SK-N-SH (cell line): ENCODE results near the gene MBIP. TPM values are rescaled to one million over a fixed set of nuclear protein-coding genes. Genes with fewer than 3 reads are reported as not detected.

Experiments used
- CTCF ChIA-PET: fragments of 300-600, 350-600 bp; formaldehyde crosslinking; extraction: SDS; loops from one replicate; lab custom pipeline; 2021; lab: Yijun Ruan, JAX
- POLR2A ChIA-PET: fragments of 350-600 bp; sonication (Branson Sonifier 250); formaldehyde crosslinking; extraction: SDS; loops from one replicate; lab custom pipeline; 2020; ENCODE audit warnings: antibody characterized with exemption, inconsistent platforms; lab: Yijun Ruan, JAX
- DNase-seq: peaks from one replicate; pipeline ENCODE4 v3.0.0; 2012
- H2AFZ ChIP-seq: fragments of 200-600 bp; sonication (generic); 2 replicates; pipeline ENCODE4 v1.8.1; 2016; ENCODE audit warnings: antibody characterized with exemption, mild to moderate bottlenecking, low read depth
- H3F3A ChIP-seq: fragments of 200-600 bp; sonication (generic); replicated peaks from 2 replicates; pipeline ENCODE3; 2016; ENCODE audit warnings: antibody characterized with exemption, mild to moderate bottlenecking; ENCODE audit not compliant: insufficient read depth
- H3K27ac ChIP-seq, 2 experiments: fragments of 200-500 bp in 1 of 2; fragments of 200-600 bp in 1 of 2; sonication (Bioruptor generic) in 1 of 2; sonication (generic), shearing (Covaris generic) in 1 of 2; 2 replicates each; pipeline versions ENCODE4 v1.5.1 to v1.6.1; 2014 to 2016; ENCODE audit warnings: low read depth in 2 of 2, inconsistent platforms in 1 of 2, low read length in 1 of 2, mild to moderate bottlenecking in 1 of 2, mixed read lengths in 1 of 2
- H3K27me3 ChIP-seq: fragments of 200-600 bp; sonication (generic), shearing (Covaris generic); 2 replicates; pipeline ENCODE4 v1.6.1; 2016; ENCODE audit warnings: mixed run types; ENCODE audit not compliant: insufficient read depth
- H3K36me3 ChIP-seq, 2 experiments: fragments of 200-500 bp in 1 of 2; fragments of 200-600 bp in 1 of 2; sonication (Bioruptor generic) in 1 of 2; sonication (generic) in 1 of 2; replicated peaks in 1 of 2; 2 replicates each; pipeline versions ENCODE3 to v1.5.1; 2014 to 2016; ENCODE audit warnings: low read length in 1 of 2, mild to moderate bottlenecking in 1 of 2; ENCODE audit not compliant: insufficient read depth in 2 of 2, control insufficient read depth in 1 of 2
- H3K4me1 ChIP-seq, 2 experiments: fragments of 200-500 bp in 1 of 2; fragments of 200-600 bp in 1 of 2; sonication (Bioruptor generic) in 1 of 2; sonication (generic), shearing (Covaris generic) in 1 of 2; 2 replicates each; pipeline versions ENCODE4 v1.5.1 to v1.6.1; 2014 to 2016; ENCODE audit warnings: low read depth in 1 of 2, low read length in 1 of 2, mixed run types in 1 of 2; ENCODE audit not compliant: insufficient read depth in 2 of 2, control insufficient read depth in 1 of 2
- H3K4me2 ChIP-seq: fragments of 200-600 bp; sonication (generic), shearing (Covaris generic); 2 replicates; pipeline ENCODE4 v1.6.1; 2017; ENCODE audit warnings: mixed run types
- H3K4me3 ChIP-seq, 2 experiments: fragments of 200-500 bp in 1 of 2; fragments of 200-600 bp in 1 of 2; sonication (Bioruptor generic) in 1 of 2; sonication (generic), shearing (Covaris generic) in 1 of 2; 2 replicates each; pipeline versions ENCODE4 v1.5.1 to v1.8.1; 2014 to 2016; ENCODE audit warnings: low read depth in 2 of 2, inconsistent platforms in 1 of 2, low read length in 1 of 2, mild to moderate bottlenecking in 1 of 2, mixed read lengths in 1 of 2, moderate library complexity in 1 of 2
- H3K79me2 ChIP-seq: fragments of 200-600 bp; sonication (generic); 2 replicates; pipeline ENCODE4 v1.8.1; 2017; ENCODE audit warnings: mild to moderate bottlenecking; ENCODE audit not compliant: insufficient read depth
- H3K9ac ChIP-seq: fragments of 200-600 bp; sonication (generic); 2 replicates; pipeline ENCODE4 v1.6.1; 2017; ENCODE audit warnings: mixed run types
- H3K9me2 ChIP-seq: fragments of 200-600 bp; sonication (generic); 2 replicates; pipeline ENCODE4 v1.6.1; 2017; ENCODE audit warnings: mixed run types
- H3K9me3 ChIP-seq: fragments of 200-600 bp; sonication (generic); 2 replicates; pipeline ENCODE4 v1.6.1; 2017; ENCODE audit warnings: mixed run types, mild to moderate bottlenecking, moderate library complexity
- H4K20me1 ChIP-seq: fragments of 200-600 bp; sonication (generic); 2 replicates; pipeline ENCODE4 v1.6.1; 2017; ENCODE audit warnings: mild to moderate bottlenecking, mixed run types; ENCODE audit not compliant: insufficient read depth
- CTCF ChIP-seq: fragments of 200-600 bp; sonication (generic); IDR thresholded peaks from 2 replicates; pipeline ENCODE4 v1.6.1; 2017; ENCODE audit warnings: antibody characterized with exemption, mild to moderate bottlenecking, moderate library complexity
- WGBS: methylation state at CpG from one replicate; pipeline ENCODE4 v1.1.6; 2017; ENCODE audit warnings: low lambda C conversion rate; 5-methylcytosine and 5-hydroxymethylcytosine counted together
- polyA plus RNA-seq, 3 experiments: library from polyadenylated mRNA; depleted of rRNA; stranded (reverse); fragments of >200 nt; gene quantifications; 2 replicates each; pipeline ENCODE4 v1.2.3, GENCODE V29; 2012
- TF ChIP-seq, protein P1 (sequence below): IDR thresholded peaks from 2 replicates; pipeline ENCODE4 v1.4.0; 2012; ENCODE audit warnings: low read depth

The MBIP gene
- polyA plus RNA-seq, 1 of the 3 experiments (the other 2 are of a cell fraction) = 11.5 TPM

- H3K4me2 ChIP-seq = peak overlapping the region; percentile 73
- no peak overlapping the region for H3K9ac ChIP-seq
- no peak overlapping the region for H3K27ac ChIP-seq
- H3K27me3 ChIP-seq = peaks cover 4% of the 10 kb centered on the region
- ChIA-PET CTCF (interaction anchor here (0.9 to 2.3 kb wide), 2 partner anchors 29 to 184 kb away, joined by 3 to 11 read pairs; no protein-coding TSS in a partner anchor), POLR2A (interaction anchor here (0.6 kb wide), 1 partner anchor 13 kb away, joined by 3 read pairs; no protein-coding TSS in a partner anchor)
- no peaks in the 10 kb centered on the region for H3F3A ChIP-seq
- H2AFZ ChIP-seq = peak overlapping the region; percentile 48; the same call in 1 of the 2 replicates
- H4K20me1 ChIP-seq = no peaks in the 10 kb centered on the region
- TF ChIP-seq CTCF = peak; percentile 62
- TF ChIP-seq, protein P1, sequence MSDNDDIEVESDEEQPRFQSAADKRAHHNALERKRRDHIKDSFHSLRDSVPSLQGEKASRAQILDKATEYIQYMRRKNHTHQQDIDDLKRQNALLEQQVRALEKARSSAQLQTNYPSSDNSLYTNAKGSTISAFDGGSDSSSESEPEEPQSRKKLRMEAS = no peak
- no peaks in the 10 kb centered on the region for H3K79me2 ChIP-seq
- no peaks in the 10 kb centered on the region for H3K9me2 ChIP-seq
- no peak for DNase-seq
- no peaks in the 10 kb centered on the region for H3K9me3 ChIP-seq
- WGBS = 22% methylated on average over 8 of the region's 8 CpGs
- H3K36me3 ChIP-seq = no peaks in the 10 kb centered on the region
- peak overlapping the region; percentile 30 to 46; a peak in 2 of 4 replicates for H3K4me3 ChIP-seq
- H3K4me1 ChIP-seq = no peaks in the 10 kb centered on the region
Measured at GRCh38 chr14:36254020-36254624, 66.3 kb downstream of the MBIP start.

Other genes with a start within 250 kb of the MBIP start
- not detected in 2 replicates for gene PTCSC3, start 143.9 kb downstream of the MBIP start, polyA plus RNA-seq (2012; rRNA removed)
- gene NKX2-1, start 199.6 kb upstream of the MBIP start, polyA plus RNA-seq (2012; rRNA removed) = not detected in 2 replicates